ENCODE results near the gene RALGAPA2. TPM values are rescaled to one million over a fixed set of nuclear protein-coding genes. Genes with fewer than 3 reads are reported as not detected.

Gene RALGAPA2
- total and polyA plus RNA-seq, 2 of the 13 experiments (the other 11 are each of a cell fraction or from before 2014, with no cell fraction given), result 13.8 to 17.7 TPM

DNA sequence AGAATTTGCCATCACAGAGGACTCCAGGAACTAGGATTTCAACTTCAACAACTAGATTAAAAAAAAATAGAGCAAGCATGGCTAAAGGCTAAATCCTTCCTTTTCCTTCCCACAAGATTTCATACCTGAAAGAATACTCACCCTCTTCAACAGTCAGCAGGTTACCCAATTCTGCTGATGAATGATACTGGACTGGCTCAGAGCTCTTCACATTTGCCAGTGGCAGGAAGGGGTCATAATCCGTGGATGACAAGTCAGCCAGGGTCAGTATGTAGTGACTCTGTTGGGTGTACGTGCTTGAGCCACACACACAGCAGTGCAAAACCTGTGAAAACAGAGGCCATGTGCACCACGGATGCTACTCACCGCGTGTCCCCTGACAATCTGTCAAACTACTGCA is 191.7 kb downstream of the RALGAPA2 start (continued):
- TF ChIP-seq, protein P1, sequence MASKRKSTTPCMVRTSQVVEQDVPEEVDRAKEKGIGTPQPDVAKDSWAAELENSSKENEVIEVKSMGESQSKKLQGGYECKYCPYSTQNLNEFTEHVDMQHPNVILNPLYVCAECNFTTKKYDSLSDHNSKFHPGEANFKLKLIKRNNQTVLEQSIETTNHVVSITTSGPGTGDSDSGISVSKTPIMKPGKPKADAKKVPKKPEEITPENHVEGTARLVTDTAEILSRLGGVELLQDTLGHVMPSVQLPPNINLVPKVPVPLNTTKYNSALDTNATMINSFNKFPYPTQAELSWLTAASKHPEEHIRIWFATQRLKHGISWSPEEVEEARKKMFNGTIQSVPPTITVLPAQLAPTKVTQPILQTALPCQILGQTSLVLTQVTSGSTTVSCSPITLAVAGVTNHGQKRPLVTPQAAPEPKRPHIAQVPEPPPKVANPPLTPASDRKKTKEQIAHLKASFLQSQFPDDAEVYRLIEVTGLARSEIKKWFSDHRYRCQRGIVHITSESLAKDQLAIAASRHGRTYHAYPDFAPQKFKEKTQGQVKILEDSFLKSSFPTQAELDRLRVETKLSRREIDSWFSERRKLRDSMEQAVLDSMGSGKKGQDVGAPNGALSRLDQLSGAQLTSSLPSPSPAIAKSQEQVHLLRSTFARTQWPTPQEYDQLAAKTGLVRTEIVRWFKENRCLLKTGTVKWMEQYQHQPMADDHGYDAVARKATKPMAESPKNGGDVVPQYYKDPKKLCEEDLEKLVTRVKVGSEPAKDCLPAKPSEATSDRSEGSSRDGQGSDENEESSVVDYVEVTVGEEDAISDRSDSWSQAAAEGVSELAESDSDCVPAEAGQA (IDR thresholded peaks at IDR 0.05; ENCODE audit: low read depth), result no peak
- TF ChIP-seq, protein P1 (CRISPR knock-in tag; IDR thresholded peaks at IDR 0.05; ENCODE audit: borderline replicate concordance), result no peak
- TF ChIP-seq PAX8 (CRISPR knock-in tag; IDR thresholded peaks at IDR 0.05; ENCODE audit: borderline replicate concordance) (no peak), ZFY (CRISPR knock-in tag; IDR thresholded peaks at IDR 0.05) (no peak), HOXD1 (CRISPR knock-in tag; IDR thresholded peaks at IDR 0.05) (no peak)

DNA sequence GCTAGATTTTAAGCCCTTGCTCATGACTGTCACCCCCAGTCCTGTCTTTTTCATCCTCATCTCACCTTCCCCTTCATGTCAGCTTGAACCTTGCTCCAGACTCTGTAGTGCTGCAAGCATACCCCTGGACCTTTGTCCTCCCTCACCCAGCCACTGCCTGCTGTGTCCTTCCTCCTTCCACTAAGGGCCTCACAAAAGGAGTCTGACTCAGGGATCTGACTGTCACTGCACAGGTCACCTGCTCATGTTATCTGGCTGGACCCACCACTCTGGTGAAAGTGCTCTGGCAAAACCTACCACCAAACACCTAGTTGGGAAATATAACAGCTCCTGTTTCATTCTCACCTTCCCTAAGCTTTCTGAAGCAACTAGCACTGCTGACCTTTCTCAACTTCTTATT is 193.2 kb downstream of the RALGAPA2 start:
- H3K4me2 ChIP-seq (ENCODE audit: low read depth, low read length), result peak overlapping the region; percentile 9; the same call in 1 of the 2 replicates
- H3K36me3 ChIP-seq (replicated peaks in 1 of 2; ENCODE audit: control insufficient read depth in 1 of 2, insufficient read depth in 2 of 2, low read length in 2 of 2), result peaks cover 10 to 12% of the 10 kb centered on the region in 2 experiments; a peak in 3 of 5 replicates
- H3K4me1 ChIP-seq (ENCODE audit: insufficient read depth, low read length), result peaks cover 15% of the 10 kb centered on the region
- no peak overlapping the region for H2AFZ ChIP-seq (ENCODE audit: low read length)
- no peaks in the 10 kb centered on the region for H4K20me1 ChIP-seq (ENCODE audit: insufficient read depth, low read length)
- intact Hi-C loops (cut with micrococcal nuclease; ENCODE audit: unreplicated experiment) (no loop called here), in situ Hi-C loops (cut with HindIII; ENCODE audit: extremely low pct_ligation_motif_present, low pct_unique_long_range_greater_than_20kb) (no loop called here)
- no peak overlapping the region for H3K4me3 ChIP-seq (replicated peaks in 1 of 3; ENCODE audit: insufficient read depth in 1 of 3, low read depth in 2 of 3, low read length in 3 of 3)
- POLR2A ChIA-PET, result no interaction called here
- peak; percentile 94 for ATAC-seq
- DNase-seq (ENCODE audit: low spot score), result peak; percentile 33
- no peaks in the 10 kb centered on the region for H3K27me3 ChIP-seq (ENCODE audit: control insufficient read depth in 1 of 2, insufficient read depth in 2 of 2, low read length in 2 of 2)
- no peak overlapping the region for H3K9ac ChIP-seq (ENCODE audit: insufficient read depth, low read depth, low read length)
- peak overlapping the region; percentile 26 for H3K27ac ChIP-seq (ENCODE audit: extremely low read length, insufficient read depth, low read length)
- peak; percentile 85 for FAIRE-seq
- peaks cover 11% of the 10 kb centered on the region for H3K9me3 ChIP-seq (ENCODE audit: low read length)
- H3K79me2 ChIP-seq (ENCODE audit: insufficient read depth, low read length), result no peaks in the 10 kb centered on the region
- no TSS peak for BruUV-seq (replicated peaks)
- CTCF ChIA-PET (ENCODE audit: low intra/inter-chr PET ratio, low total read pairs), result no interaction called here
- TF ChIP-seq ZMYM4 (CRISPR knock-in tag; IDR thresholded peaks at IDR 0.05), result no peak; the same call in 1 of the 2 replicates
- TF ChIP-seq, protein P2, sequence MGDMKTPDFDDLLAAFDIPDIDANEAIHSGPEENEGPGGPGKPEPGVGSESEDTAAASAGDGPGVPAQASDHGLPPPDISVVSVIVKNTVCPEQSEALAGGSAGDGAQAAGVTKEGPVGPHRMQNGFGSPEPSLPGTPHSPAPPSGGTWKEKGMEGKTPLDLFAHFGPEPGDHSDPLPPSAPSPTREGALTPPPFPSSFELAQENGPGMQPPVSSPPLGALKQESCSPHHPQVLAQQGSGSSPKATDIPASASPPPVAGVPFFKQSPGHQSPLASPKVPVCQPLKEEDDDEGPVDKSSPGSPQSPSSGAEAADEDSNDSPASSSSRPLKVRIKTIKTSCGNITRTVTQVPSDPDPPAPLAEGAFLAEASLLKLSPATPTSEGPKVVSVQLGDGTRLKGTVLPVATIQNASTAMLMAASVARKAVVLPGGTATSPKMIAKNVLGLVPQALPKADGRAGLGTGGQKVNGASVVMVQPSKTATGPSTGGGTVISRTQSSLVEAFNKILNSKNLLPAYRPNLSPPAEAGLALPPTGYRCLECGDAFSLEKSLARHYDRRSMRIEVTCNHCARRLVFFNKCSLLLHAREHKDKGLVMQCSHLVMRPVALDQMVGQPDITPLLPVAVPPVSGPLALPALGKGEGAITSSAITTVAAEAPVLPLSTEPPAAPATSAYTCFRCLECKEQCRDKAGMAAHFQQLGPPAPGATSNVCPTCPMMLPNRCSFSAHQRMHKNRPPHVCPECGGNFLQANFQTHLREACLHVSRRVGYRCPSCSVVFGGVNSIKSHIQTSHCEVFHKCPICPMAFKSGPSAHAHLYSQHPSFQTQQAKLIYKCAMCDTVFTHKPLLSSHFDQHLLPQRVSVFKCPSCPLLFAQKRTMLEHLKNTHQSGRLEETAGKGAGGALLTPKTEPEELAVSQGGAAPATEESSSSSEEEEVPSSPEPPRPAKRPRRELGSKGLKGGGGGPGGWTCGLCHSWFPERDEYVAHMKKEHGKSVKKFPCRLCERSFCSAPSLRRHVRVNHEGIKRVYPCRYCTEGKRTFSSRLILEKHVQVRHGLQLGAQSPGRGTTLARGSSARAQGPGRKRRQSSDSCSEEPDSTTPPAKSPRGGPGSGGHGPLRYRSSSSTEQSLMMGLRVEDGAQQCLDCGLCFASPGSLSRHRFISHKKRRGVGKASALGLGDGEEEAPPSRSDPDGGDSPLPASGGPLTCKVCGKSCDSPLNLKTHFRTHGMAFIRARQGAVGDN (CRISPR knock-in tag; IDR thresholded peaks at IDR 0.05), result no peak
- TF ChIP-seq RXRA (CRISPR knock-in tag; IDR thresholded peaks at IDR 0.05), result peak; percentile 47; the same call in 1 of the 2 replicates
- no peak for TF ChIP-seq JUN (CRISPR knock-in tag; IDR thresholded peaks at IDR 0.05)
- TF ChIP-seq, protein P3, sequence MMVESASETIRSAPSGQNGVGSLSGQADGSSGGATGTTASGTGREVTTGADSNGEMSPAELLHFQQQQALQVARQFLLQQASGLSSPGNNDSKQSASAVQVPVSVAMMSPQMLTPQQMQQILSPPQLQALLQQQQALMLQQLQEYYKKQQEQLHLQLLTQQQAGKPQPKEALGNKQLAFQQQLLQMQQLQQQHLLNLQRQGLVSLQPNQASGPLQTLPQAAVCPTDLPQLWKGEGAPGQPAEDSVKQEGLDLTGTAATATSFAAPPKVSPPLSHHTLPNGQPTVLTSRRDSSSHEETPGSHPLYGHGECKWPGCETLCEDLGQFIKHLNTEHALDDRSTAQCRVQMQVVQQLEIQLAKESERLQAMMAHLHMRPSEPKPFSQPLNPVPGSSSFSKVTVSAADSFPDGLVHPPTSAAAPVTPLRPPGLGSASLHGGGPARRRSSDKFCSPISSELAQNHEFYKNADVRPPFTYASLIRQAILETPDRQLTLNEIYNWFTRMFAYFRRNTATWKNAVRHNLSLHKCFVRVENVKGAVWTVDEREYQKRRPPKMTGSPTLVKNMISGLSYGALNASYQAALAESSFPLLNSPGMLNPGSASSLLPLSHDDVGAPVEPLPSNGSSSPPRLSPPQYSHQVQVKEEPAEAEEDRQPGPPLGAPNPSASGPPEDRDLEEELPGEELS (CRISPR knock-in tag; IDR thresholded peaks at IDR 0.05), result peak; percentile 37; the same call in 1 of the 2 replicates

Measured in HepG2 (cell line).